GM18526 (cell line): Measurements from ENCODE around the gene AHRR.

ENCODE experiments used
- POLR2A ChIP-seq: IDR thresholded peaks from 3 replicates; pipeline ENCODE4 v1.6.1; 2011; ENCODE audit not compliant: insufficient read length; ENCODE audit errors: extremely low read depth

AHRR gene

GRCh38 chr5:371811-372555 is 50.5 kb downstream of the AHRR start:
- peak; percentile 14 for TF ChIP-seq POLR2A

DNA sequence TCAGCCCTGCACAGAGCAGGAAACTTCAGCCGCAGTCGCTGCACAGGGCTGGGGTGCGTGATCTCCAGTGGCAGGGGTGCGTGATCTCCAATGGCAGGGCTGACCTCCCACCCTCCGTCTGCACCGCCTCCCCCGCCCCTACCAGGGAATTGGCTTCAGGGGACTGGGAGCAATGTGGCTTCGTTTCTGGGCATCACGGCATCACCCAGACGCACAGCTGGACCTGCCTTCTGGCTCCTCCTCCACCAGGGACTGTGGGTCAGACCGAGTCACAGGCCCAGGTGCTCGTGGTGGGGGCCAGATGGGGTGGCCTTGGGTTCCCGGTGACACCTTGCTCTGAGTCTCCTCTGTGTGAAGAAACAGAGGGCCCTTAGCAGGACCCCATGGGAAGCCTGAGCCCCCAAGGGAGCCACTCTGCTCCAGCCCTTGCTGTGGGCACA is 51.1 kb downstream of the AHRR start:
- no peak for TF ChIP-seq POLR2A

GRCh38 chr5:372996-373709 is 51.6 kb downstream of the AHRR start:
- no peak for TF ChIP-seq POLR2A

DNA sequence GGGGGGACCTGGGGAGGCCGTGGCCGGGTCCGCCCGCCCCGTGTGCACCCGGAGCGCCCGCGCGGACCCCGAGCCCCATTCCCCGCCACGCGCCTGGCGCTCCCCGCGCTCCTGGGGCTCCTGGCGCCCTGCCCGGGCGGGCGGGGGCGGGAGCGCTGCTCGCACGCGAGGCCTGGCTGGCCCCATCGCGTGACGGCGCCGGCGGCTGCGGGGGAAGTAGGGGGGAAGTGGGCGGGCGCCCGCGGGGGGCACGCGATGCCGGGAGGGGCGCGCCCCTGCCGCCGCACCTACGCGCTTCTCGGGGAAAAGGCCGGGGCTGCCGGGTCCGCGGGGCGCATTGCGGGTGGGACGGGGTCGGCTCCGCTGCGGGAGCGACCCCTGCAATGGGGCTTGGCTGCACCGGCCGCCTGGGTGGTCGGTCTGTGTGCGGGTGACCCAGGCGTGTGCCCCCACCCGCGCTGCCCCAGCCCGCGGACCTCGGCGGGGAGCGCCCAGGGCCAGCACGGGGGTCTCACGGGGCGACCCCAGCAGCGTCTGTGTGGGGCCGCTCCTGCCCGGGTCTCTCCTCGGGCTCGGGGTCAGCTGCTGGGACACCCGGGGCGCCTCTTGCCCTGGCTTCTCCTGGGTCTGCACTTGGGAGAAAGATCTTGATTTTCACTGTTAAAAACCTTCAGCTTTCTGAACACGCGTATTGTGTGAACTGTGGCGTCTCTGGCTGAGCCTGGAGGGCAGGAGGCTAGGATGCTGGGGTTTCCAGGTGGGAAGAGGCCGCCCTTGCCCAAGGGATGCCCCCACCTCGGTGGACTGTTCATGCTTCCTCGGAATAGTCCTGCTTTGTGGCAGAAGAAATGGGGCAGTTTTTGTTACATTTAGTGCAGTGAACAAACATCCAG is 52.4 kb downstream of the AHRR start:
- peak; percentile 28 for TF ChIP-seq POLR2A

- no peak for TF ChIP-seq POLR2A
Observed at GRCh38 chr5:374631-375335, 53.3 kb downstream of the AHRR start.

- TF ChIP-seq POLR2A, result no peak
Observed at GRCh38 chr5:375336-375920, 53.9 kb downstream of the AHRR start.

DNA sequence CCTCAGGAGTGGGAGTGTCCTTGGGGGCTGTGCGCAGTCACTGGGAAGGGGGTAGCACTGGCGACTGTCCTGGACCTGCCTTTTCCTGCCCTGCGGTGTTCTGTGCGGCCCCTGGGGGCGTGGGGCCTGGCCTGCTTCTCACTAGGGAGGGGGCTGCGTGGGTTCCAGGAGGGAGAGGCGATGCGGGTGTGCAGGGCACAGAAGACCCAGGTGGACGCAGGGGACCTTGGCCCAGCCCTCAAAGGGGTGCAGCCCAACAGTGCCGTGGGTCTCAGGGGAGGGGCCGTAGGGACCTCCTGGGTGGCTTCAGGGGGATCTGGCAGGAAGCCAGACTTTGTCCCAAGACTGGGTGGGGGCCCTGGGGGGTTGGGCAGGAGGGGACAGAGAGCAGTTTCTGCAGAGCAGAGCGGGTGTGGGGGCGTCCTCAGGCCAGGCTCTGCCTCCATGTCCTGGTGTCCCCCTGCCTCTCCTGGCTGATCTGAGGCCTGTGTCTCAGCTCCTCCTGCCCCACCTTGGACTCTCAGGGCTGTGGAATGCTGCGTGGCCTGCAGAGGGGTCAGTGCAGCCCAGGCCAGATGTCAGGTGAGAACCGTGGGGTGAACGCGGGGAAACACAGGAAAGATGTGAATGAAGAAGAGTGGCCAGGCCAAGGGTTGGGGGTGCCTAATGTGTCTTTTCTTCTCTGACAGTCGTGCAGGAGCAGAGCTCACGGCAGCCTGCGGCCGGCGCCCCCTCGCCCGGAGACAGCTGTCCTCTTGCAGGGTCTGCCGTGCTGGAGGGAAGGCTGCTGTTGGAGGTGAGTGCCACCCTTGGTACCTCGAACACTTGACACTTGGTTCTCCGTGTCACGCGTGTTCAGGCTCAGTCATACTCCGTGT is 54.6 kb downstream of the AHRR start:
- no peak for TF ChIP-seq POLR2A

- no peak for TF ChIP-seq POLR2A
Observed at GRCh38 chr5:376799-377325, 55.3 kb downstream of the AHRR start.

DNA sequence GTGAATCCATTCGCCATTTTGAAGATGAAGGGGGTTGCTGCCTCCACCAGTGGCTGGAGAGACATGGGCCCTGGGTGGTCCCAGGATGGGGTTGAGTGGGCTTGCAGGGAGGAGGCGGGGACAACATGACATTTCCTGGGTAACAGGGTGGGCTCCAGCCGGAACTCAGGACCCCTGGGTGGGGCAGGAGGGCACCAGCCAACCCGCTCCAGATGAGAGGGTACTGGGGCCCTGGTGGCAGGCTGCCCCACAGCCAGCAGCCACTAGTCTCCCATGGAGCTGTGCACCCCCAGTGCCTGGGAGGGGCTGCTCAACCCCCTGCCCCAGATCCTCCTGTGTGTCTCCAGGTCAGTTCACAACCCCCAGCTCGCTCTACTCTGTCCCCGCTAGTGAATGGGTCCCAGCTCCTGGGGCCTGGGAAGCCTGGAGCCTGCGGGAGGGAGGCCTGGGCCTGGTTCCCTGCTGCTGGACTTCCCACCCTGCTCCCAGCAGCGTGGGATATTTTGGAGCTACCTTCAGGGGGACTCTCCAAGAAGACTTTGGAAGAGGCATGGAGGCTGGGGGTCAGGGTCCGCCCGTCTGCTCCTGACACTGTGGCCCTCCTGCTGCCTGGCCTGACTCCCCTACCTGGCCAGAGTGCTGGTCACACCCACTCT is 55.9 kb downstream of the AHRR start:
- TF ChIP-seq POLR2A, result no peak

DNA sequence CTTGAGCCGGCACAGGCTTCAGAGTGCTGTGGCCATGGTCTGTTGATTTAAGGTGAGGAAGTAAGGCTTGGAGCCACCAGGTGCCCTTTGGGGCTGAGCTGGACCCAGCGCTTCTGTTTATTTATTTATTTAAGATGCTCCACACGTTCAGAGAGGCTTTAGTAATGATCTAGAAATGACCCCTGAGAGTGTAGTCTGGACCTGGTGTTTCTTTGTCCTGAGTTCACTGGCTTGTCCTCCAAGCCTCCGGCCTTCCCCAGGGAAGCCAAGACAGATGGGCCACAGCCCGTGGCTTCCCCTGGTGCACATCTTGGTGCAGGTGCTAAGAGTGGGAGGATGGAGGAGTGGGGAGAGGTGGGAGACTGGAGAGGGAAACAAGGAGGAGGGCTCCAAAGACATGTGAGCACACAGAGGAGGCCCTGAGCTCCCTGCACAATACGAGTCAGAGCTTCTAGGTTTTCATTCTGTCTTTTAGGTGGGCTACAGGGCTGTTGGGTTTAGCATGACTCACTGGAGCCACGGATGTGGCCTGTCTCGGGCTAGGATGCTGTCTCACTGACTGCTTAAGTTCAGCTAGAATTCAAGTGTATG is 56.9 kb downstream of the AHRR start:
- TF ChIP-seq POLR2A, result no peak

GRCh38 chr5:378976-379742 is 57.6 kb downstream of the AHRR start:
- TF ChIP-seq POLR2A, result no peak
